Prostate gland (tissue), 1 donor: ENCODE results near the gene SH3BP1.

ENCODE experiments used
- POLR2A ChIP-seq: fragments of 450-650 bp; IDR thresholded peaks from one replicate; pipeline ENCODE4 v1.6.1; 2016; ENCODE audit warnings: antibody characterized with exemption, mild to moderate bottlenecking
- POLR2AphosphoS5 ChIP-seq: sonication (generic); formaldehyde crosslinking; IDR thresholded peaks from one replicate; pipeline ENCODE4 v1.6.1; 2017; ENCODE audit warnings: antibody characterized with exemption

DNA sequence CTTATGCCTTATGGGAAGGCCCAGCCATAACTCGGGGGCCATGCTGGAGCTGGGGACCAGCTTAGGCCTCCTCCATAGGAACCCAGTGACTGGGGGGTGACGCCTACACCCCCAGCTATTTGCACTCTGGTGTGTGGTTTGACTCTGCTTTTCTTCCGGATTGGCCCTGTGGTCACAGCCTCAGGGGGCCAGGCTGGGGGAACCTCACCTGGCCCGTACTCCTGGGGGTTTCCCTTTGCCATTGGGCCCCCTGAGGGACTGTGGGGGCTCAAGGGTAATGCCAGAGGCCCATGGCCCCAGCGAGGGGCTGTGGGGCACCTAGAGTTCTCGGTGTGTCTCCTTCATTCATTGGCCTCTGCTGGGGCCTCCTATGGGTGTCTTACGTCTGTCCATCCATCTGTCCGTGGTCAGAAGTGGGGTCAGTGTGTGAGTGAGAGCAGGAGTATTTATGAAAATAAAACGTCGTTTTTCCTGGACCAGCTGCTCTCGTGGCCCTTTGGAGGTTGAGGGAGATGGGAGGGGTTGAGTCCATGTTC is 6.3 kb upstream of the SH3BP1 start:
- TF ChIP-seq POLR2AphosphoS5 = no peak
- TF ChIP-seq POLR2A = no peak
